ENCODE data around the gene OTUD3.

DNA sequence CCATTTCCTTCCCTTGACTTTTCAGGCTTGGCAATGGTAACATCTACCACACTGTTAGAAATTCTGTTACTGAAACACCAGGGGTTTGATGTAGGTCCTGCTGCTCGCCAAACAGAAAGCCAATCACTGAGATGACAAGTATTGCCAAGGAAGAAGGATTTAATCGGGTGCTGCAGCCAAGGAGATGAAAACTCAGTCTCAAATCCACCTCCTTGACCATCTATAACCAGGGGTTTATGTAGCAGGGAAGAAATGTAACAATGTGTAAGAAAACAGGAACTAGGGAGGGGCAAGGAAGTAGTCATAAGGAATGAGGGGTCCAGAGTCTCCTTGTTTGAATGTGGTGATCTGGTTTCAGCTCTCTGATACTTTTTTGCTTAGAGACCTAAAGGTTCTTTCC, 71.9 kb downstream of the OTUD3 start:
- TF ChIP-seq, protein P1, sequence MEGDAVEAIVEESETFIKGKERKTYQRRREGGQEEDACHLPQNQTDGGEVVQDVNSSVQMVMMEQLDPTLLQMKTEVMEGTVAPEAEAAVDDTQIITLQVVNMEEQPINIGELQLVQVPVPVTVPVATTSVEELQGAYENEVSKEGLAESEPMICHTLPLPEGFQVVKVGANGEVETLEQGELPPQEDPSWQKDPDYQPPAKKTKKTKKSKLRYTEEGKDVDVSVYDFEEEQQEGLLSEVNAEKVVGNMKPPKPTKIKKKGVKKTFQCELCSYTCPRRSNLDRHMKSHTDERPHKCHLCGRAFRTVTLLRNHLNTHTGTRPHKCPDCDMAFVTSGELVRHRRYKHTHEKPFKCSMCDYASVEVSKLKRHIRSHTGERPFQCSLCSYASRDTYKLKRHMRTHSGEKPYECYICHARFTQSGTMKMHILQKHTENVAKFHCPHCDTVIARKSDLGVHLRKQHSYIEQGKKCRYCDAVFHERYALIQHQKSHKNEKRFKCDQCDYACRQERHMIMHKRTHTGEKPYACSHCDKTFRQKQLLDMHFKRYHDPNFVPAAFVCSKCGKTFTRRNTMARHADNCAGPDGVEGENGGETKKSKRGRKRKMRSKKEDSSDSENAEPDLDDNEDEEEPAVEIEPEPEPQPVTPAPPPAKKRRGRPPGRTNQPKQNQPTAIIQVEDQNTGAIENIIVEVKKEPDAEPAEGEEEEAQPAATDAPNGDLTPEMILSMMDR (conservative IDR thresholded peaks at IDR 0.05; ENCODE audit: low read depth, low read length): no peak
- no peak for TF ChIP-seq EZH2 (IDR thresholded peaks at IDR 0.05; ENCODE audit: borderline replicate concordance, low read depth, low read length, poor library complexity, severe bottlenecking)

Data from A673 (cell line).